ENCODE data around the gene MYO1E. TPM values are rescaled to one million over a fixed set of nuclear protein-coding genes. Genes with fewer than 3 reads are reported as not detected.

Gene MYO1E
- total RNA-seq, 1 donor from 2014 or later: 190 TPM

DNA sequence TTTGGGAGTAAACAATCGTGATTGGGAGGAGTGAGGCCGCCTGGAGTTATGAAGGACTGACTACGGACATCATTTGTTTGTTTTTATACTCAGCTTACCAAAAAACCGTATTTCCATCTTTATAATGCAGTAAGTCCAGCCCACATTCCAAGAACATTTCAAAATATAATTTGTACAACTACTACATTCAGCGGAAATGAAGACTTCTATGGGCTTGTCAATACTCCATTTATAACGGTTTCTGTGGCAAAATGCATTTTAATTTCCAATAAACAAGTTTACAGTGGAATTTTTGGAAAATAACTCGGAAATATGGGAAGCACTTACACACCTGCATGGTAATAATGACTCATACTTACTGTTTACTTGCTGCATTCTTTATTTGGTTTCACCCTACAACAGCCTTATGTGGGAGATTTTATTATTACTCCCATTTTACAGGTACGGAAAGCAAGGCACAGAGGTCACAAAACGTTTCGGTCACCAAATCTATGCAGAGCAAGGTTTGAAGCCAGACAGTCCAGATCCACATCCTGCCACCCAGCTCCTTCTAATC lies 103.7 kb downstream of the MYO1E start:
- Histone ChIP-seq H3K36me3 (ENCODE audit: control insufficient read depth, insufficient read depth, low read length) (no peaks in the 10 kb centered on the region), H3K27me3 (ENCODE audit: control insufficient read depth, insufficient read depth, low read length) (no peaks in the 10 kb centered on the region), H3K4me3 (ENCODE audit: low read depth, low read length) (no peak overlapping the region)
- DNase-seq (ENCODE audit: low read depth): no peak
- no peak for TF ChIP-seq CTCF (IDR thresholded peaks at IDR 0.05; ENCODE audit: insufficient read depth, low read length, poor library complexity, severe bottlenecking)

DNA sequence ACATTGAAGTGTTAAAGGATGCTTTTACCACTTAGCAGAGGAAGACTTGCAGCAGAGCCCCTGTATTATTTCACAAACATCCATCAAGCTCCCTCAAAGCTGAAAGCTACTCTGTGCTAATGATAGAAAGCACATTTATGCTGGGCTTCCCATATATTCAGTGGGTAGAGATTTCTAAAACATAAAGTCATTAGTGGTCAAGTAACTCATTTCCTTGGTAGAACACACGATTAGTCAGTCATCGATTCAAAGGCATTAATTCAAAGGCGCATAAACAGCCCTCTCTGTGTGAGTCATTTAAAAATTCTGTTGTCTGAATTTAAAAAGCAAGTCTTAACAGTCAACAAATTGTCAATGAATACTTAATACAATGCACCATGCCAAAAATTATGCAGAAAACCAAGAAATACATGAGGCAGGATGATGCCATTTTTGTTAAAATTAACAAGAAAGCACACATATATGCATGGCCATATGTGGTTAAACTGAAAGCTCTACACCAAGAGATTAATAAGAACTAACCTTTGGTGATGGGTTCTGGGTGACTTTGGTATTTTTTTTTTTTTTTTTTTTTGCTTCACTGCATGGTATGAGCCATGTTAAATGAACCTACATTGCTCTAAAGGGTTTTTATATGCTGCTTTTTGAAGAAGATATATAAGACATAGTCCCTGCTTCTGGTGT lies 104.4 kb downstream of the MYO1E start:
- TF ChIP-seq CTCF (IDR thresholded peaks at IDR 0.05; ENCODE audit: insufficient read depth, low read length, poor library complexity, severe bottlenecking): no peak
- DNase-seq (ENCODE audit: low read depth): peak; percentile 54
- no peaks in the 10 kb centered on the region for H3K27me3 ChIP-seq (ENCODE audit: control insufficient read depth, insufficient read depth, low read length)
- H3K36me3 ChIP-seq (ENCODE audit: control insufficient read depth, insufficient read depth, low read length): no peaks in the 10 kb centered on the region
- no peak overlapping the region for H3K4me3 ChIP-seq (ENCODE audit: low read depth, low read length)

DNA sequence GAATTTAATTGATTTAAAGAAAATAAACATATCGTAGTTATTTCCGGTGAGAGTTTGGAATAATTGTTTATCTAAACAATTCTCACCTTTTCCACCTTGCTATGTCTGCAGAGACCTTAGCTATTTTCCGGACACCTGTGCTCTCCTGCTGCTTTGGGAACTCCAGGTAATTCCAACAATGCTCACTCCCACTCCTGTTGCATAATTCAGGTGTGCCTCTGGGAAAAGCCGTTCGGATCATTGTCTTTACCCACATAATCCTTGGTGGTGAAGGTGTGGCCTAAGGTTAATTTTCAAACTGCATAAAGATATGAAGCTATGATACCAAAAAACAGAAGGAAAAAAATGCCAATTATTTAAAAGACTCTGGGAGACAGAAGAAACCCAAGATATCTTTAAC lies 106.6 kb downstream of the MYO1E start:
- DNase-seq (ENCODE audit: low read depth): no peak
- no peaks in the 10 kb centered on the region for H3K36me3 ChIP-seq (ENCODE audit: control insufficient read depth, insufficient read depth, low read length)
- H3K4me3 ChIP-seq (ENCODE audit: low read depth, low read length): no peak overlapping the region
- H3K27me3 ChIP-seq (ENCODE audit: control insufficient read depth, insufficient read depth, low read length): no peaks in the 10 kb centered on the region
- no peak for TF ChIP-seq CTCF (IDR thresholded peaks at IDR 0.05; ENCODE audit: insufficient read depth, low read length, poor library complexity, severe bottlenecking)

- DNase-seq (ENCODE audit: low read depth): no peak
- Histone ChIP-seq H3K36me3 (ENCODE audit: control insufficient read depth, insufficient read depth, low read length) (no peaks in the 10 kb centered on the region), H3K27me3 (ENCODE audit: control insufficient read depth, insufficient read depth, low read length) (no peaks in the 10 kb centered on the region)
These were observed 110.4 kb downstream of the MYO1E start for GRCh38 chr15:59262316-59262715.

DNA sequence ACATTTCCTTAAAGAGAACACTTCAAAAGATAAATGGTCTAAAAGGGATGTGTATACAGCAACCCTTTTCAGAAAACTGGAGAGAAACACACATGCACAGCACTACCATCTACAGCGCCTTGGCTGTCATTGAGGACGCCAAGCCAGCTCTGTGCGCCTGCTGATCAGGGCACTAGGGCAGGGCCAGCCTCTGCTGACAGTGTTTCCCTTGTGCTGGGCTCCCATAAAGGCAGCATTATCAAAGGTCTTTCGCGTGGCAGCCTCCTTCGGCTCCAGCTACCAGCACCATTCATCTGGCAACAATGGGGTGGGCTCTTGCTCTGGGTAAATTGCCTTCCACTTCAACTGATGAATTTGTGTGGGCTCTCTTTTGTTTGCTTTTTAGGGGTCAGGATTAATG lies 112.6 kb downstream of the MYO1E start:
- TF ChIP-seq CTCF (IDR thresholded peaks at IDR 0.05; ENCODE audit: insufficient read depth, low read length, poor library complexity, severe bottlenecking): no peak
- Histone ChIP-seq H3K4me3 (ENCODE audit: low read depth, low read length) (no peak overlapping the region), H3K27me3 (ENCODE audit: control insufficient read depth, insufficient read depth, low read length) (no peaks in the 10 kb centered on the region), H3K36me3 (ENCODE audit: control insufficient read depth, insufficient read depth, low read length) (no peaks in the 10 kb centered on the region)
- DNase-seq (ENCODE audit: low read depth): no peak

More at GRCh38 chr15:59262316-59262715, 110.4 kb downstream of the MYO1E start:
- TF ChIP-seq CTCF (IDR thresholded peaks at IDR 0.05; ENCODE audit: insufficient read depth, low read length, poor library complexity, severe bottlenecking): no peak
- H3K4me3 ChIP-seq (ENCODE audit: low read depth, low read length): no peak overlapping the region
